NCI-H1105 (cell line): Measurements from ENCODE around the gene GNB3.
"Not testable (repeated sequence)": the region's sequence is repeated elsewhere in the genome, so short reads cannot be mapped to it uniquely, and the experiment has no call there.

Experiments
- DNase-seq: peaks from one replicate; lab custom pipeline; 2025; lab: John Stamatoyannopoulos, UW

The GNB3 gene

GRCh38 chr12:6860942-6861341, 20.2 kb downstream of the GNB3 start:
- no peak for DNase-seq

- no peak for DNase-seq
These were observed 20.7 kb downstream of the GNB3 start for GRCh38 chr12:6861391-6861790.

GRCh38 chr12:6863033-6863432, 22.3 kb downstream of the GNB3 start:
- no peak for DNase-seq

- DNase-seq = no peak
These were observed 23.0 kb downstream of the GNB3 start for GRCh38 chr12:6863586-6864321.

- DNase-seq = not testable (repeated sequence)
These were observed 24.6 kb downstream of the GNB3 start for GRCh38 chr12:6865307-6865706.

GRCh38 chr12:6866163-6866919, 25.6 kb downstream of the GNB3 start:
- DNase-seq = no peak

GRCh38 chr12:6866920-6867412, 26.2 kb downstream of the GNB3 start:
- DNase-seq = no peak

GRCh38 chr12:6867413-6868210, 26.9 kb downstream of the GNB3 start, which contains the start of gene TPI1:
TPI1 (plus strand) TSS chr12:6867531; CDS start chr12:6867567, 36 bp downstream.
- DNase-seq = peak; percentile 78

- DNase-seq = no peak
These were observed 27.7 kb downstream of the GNB3 start for GRCh38 chr12:6868211-6869048.

GRCh38 chr12:6869049-6870021, 28.6 kb downstream of the GNB3 start:
- peak; percentile 71 for DNase-seq

- DNase-seq = not testable (repeated sequence)
These were observed 29.6 kb downstream of the GNB3 start for GRCh38 chr12:6870304-6870703.

GRCh38 chr12:6871052-6871957, 30.6 kb downstream of the GNB3 start:
- no peak for DNase-seq

- peak; percentile 78 for DNase-seq
These were observed 31.6 kb downstream of the GNB3 start for GRCh38 chr12:6872073-6873048.

GRCh38 chr12:6873094-6874014, 32.6 kb downstream of the GNB3 start, which contains the start of gene SPSB2:
SPSB2 (minus strand) TSS chr12:6873303; CDS start chr12:6872901, 402 bp downstream.
- peak; percentile 99 for DNase-seq

GRCh38 chr12:6874015-6874368, 33.3 kb downstream of the GNB3 start:
- not testable (repeated sequence) for DNase-seq

GRCh38 chr12:6879824-6880223, 39.1 kb downstream of the GNB3 start:
- not testable (repeated sequence) for DNase-seq

- DNase-seq = no peak
These were observed 42.5 kb downstream of the GNB3 start for GRCh38 chr12:6883252-6883651.
